GM12872 (cell line): ENCODE data around the gene NHLRC4.

Experiments used
- TF ChIP-seq, protein P1 (sequence below): IDR thresholded peaks from 3 replicates; pipeline ENCODE4 v1.5.1; 2011; ENCODE audit warnings: low read depth, mild to moderate bottlenecking, low read length, moderate library complexity; ENCODE audit not compliant: insufficient read depth

NHLRC4 gene

DNA sequence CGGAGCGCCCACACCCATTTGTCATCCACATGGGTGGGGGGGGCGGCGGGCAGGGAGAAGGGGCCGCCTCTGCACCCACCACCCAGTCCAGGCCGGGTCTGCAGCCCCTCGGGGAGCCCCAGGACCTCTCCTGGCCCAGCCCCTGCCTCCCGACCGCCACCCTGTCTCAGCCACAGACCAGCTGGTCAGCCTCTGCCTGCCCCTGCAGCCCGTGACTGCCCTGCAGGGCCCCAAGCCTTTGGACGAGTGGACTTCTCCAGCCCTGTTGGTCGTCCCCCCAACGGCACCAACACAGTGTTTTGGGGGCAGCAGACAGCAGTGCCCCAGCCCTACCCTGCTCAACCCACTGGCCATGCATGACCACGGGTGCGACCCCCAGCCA, 5.4 kb upstream of the NHLRC4 start:
- TF ChIP-seq, protein P1, sequence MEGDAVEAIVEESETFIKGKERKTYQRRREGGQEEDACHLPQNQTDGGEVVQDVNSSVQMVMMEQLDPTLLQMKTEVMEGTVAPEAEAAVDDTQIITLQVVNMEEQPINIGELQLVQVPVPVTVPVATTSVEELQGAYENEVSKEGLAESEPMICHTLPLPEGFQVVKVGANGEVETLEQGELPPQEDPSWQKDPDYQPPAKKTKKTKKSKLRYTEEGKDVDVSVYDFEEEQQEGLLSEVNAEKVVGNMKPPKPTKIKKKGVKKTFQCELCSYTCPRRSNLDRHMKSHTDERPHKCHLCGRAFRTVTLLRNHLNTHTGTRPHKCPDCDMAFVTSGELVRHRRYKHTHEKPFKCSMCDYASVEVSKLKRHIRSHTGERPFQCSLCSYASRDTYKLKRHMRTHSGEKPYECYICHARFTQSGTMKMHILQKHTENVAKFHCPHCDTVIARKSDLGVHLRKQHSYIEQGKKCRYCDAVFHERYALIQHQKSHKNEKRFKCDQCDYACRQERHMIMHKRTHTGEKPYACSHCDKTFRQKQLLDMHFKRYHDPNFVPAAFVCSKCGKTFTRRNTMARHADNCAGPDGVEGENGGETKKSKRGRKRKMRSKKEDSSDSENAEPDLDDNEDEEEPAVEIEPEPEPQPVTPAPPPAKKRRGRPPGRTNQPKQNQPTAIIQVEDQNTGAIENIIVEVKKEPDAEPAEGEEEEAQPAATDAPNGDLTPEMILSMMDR: no peak

DNA sequence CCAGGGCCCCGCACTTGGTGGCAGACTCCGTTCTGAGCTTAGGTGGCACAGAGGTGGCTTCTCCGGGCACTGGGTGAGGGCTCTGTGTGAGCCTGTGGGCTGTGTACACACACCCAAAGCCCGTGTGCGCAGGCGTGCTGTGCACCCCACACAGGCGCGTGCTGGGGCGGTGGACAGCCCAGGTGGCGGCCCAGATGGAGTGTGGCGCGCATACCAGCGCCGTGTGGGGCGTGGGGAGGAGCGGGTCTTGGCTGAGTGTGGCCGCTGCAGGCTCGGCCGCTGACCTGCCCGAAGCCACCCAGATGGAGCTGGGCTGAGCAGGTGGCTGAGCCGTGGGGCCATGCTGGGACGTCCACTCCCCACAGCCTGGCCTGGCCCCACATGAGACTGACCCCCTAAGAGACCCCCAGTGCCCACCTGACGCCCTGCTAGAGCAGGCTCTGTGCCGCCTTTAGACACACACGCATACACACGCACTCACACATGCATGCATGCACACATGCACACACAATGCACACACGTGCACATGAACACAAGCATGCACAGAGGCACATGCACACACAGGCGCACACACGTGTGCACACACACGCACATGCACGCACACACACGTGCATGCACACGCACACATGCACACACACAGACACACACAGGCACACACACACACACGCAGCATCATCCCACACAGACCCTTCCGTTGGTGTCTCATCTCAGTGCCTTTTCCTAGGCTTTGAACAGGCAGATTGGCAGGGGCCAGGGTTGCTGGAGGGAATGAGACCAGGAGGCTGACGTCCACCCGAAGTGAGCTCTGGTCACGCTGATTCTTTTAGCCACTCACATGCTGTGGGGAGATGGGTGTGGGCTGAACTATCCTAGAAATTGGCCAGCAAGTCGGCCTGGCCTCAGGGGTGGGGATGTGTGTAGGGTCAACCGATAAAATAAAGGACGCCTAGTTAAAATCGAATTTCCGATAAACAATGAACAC, 4.6 kb upstream of the NHLRC4 start:
- TF ChIP-seq, protein P1: no peak

DNA sequence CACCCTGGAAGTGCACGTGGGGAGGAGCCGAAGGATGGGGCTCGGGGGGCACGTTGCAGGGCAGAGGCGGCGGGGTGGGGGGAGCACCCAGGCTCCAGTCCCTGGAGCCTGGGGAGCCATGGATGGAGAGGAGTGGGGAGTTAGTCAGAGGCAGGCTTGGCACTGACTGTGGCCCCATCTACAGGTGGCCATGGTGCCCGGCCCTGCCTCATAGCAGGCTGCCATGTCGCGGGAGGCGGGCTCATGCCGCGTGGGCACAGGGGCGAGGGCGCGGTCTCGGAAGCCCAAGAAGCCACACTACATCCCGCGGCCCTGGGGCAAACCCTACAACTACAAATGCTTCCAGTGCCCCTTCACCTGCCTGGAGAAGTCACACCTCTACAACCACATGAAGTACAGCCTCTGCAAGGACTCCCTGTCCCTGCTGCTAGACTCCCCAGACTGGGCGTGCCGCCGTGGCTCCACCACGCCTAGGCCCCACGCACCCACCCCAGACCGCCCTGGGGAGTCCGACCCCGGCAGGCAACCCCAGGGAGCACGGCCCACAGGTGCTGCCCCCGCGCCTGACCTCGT, 3.6 kb upstream of the NHLRC4 start:
- TF ChIP-seq, protein P1: no peak

DNA sequence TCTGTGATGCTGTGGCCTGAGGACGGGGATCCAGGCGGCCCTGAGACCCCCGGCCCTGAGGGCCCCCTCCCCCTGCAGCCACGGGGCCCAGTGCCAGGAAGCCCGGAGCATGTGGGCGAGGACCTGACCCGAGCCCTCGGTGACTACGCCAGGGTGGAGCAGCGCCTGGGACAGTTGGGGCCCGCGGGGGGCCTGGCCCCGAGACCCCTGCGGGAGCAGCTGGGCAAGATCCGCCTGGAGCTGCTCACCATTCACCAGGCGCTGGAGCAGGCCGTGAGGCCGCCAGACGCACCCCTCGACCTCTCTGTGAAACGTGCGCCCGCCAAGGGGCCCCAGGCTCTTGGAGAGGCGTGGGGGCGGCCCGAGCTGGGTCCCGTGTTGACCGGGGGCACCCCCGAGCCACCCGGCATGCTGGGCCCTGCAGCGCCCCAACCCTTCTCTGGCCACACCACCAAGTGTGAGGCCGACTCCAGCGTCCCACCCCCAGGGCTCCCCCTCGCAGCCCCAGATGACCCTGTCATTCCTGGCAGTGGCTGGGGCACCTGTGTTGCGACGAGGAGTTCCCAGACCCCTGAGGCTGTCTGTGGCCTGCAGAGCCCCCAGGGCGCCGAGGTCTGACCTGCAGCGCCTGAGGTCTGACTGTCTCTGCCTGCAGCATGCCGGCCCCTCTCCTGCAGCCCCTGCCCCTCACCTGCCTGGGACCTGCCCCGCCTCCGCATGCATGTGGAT, 2.0 kb upstream of the NHLRC4 start:
- TF ChIP-seq, protein P1: no peak

DNA sequence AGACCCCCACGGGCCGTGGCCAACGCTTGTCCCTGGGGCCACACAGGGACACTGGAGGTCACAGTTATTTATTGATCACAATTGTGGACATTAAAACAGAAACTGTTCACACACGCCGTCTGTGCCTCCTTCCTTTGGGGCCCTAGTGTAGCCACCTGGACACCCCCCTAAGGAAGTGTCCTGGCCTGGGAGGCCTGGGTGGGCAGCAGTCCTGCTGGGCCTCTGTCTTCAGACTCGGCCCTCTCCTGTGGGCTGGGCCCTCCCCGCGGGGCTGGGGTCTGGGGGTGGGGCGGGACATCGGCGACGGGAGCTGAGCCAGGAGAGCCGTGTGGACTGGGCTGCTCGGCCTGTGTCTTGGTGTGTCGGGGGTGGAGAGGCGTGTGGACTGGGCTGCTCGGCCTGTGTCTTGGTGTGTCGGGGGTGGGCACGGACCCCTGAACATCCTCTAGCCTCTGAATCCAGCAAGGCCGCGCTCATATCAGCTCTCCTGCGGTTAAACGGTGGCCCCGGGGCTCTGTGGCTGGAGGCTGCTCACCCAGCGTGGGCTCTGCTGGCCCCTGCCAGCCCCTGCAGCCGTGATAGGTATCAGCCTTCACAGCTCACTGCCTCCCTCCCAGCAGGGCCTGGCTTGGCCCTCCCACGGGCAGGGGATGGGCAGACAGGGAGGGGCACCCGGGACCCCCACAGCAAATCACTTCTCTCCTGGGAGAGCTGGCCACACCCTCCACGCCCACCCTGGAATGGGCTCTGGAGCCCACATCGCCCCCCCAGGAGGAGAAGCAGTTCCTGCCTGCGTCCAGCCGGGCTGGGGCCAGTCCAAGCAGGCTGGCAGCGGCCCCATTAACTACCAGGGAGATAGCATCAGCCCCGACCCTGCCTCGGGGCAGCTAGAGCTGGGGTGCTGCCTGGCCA, 1.1 kb upstream of the NHLRC4 start:
- TF ChIP-seq, protein P1: no peak

DNA sequence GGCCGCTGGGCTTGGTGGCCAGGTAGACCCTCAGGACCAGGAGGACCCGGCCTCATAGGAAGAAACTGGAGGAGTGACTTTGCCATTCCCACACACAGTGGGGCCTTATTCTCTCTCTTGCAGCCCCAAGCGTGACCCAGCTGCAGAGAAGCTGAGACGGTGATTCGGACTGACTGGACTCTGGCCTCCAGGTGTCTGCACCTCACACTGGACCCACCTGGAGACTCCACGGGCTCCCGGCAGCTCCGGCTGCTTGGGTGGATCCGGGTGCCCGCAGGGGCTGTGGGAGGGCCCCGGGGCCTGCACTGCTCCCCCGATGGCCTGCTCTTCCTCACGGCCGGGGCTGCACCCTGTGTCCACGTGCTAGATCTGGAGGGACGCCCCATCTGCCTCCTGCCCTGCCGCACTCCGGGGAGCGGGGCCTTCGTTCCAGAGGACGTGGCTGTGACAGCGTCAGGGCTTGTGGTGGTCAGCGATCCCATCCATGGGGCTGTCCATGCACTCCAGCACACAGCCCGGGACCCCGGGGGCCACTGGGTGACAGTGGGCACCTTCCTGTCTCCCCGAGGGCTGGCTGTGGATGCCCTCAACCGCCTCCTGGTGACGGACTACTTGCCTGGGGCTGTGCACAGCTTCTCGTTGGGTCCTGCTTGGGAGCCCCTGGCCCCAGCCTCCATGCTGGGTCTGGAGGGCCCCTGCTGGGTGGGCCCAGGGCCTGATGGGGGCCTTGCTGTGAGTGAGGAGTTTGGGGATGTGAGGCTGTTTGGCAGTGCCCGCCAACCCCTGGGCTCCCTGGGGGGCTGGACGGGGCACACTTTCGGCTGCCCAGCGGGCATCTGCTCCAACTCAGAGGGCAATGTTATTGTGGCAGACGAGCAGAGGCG, 810 bp downstream of the NHLRC4 start:
- TF ChIP-seq, protein P1: no peak
